Measurements from ENCODE around the gene SPPL3.

- no peak; the same call in 1 of the 2 replicates for TF ChIP-seq CTCF (conservative IDR thresholded peaks at IDR 0.05)
- TF ChIP-seq ZFX (IDR thresholded peaks at IDR 0.05): peak; percentile 53; the same call in 1 of the 2 replicates
Observed at GRCh38 chr12:120904197-120904773, at the start of gene SPPL3.

Data from C4-2B (cell line).